Subcutaneous adipose tissue (tissue), 4 donors: ENCODE measurements around the gene RPS19BP1. TPM values are rescaled to one million over a fixed set of nuclear protein-coding genes. Genes with fewer than 3 reads are reported as not detected.

Experiments used
- total RNA-seq, 4 donors: library from RNA; depleted of rRNA; stranded (reverse); fragments of >200 nt; gene quantifications; one replicate each; pipeline ENCODE4 v1.1.0, GENCODE V29; 2016
- TF ChIP-seq, protein P1 (sequence below): fragments of 450-650 bp; IDR thresholded peaks from one replicate; pipeline ENCODE4 v1.5.1; 2016; ENCODE audit warnings: low read depth, mild to moderate bottlenecking, control low read depth, antibody characterized with exemption, moderate library complexity

The RPS19BP1 gene
- total RNA-seq, 4 donors from 2014 or later, result 107 to 229 (median 159) TPM

DNA sequence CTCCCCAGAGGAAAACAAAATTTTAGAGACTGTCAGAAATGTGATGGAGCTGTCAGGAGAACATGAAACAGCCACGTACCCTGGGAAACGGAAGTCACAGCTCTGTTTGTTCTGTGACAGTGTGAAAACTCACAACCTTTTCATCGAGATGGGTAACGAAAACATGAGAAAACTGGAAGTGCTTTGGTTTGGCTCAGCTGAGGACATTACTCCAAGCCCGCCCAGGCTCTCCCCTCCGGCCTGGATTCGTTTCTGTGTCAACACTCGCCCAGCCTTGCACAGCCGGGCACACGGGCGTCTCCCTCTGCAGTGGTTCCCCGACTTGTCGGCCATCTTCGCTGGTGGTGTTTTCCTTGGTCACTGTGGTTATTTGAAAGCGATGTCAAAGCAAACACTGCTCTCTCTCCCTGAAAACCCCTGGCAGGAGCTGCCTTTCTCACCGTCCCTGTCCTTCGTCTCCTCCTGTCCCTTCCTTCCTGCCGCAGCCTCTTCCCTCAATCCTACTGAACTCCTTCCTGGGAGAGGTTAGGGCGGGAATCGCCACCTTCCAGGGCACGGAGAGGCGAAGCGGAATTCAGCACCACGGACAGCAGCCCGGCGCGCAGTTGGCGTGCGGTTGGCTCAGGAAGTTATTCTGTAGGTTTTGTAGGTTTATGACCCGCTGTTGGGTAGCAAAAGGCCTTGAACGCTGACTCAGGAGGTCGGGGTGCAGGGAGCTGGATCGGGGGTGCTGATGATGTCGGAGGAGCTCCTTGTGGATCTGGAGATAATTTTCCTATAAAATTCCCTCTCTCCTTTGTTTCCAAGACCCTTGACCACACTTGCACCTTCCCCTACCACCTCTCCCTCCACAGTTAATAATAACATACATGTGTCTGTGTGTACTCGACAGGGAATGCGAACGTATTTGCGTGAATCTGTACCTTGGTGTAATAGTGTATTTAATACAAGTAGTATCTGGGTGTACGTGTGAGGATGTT, 13.1 kb upstream of the RPS19BP1 start:
- TF ChIP-seq, protein P1, sequence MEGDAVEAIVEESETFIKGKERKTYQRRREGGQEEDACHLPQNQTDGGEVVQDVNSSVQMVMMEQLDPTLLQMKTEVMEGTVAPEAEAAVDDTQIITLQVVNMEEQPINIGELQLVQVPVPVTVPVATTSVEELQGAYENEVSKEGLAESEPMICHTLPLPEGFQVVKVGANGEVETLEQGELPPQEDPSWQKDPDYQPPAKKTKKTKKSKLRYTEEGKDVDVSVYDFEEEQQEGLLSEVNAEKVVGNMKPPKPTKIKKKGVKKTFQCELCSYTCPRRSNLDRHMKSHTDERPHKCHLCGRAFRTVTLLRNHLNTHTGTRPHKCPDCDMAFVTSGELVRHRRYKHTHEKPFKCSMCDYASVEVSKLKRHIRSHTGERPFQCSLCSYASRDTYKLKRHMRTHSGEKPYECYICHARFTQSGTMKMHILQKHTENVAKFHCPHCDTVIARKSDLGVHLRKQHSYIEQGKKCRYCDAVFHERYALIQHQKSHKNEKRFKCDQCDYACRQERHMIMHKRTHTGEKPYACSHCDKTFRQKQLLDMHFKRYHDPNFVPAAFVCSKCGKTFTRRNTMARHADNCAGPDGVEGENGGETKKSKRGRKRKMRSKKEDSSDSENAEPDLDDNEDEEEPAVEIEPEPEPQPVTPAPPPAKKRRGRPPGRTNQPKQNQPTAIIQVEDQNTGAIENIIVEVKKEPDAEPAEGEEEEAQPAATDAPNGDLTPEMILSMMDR, result no peak

DNA sequence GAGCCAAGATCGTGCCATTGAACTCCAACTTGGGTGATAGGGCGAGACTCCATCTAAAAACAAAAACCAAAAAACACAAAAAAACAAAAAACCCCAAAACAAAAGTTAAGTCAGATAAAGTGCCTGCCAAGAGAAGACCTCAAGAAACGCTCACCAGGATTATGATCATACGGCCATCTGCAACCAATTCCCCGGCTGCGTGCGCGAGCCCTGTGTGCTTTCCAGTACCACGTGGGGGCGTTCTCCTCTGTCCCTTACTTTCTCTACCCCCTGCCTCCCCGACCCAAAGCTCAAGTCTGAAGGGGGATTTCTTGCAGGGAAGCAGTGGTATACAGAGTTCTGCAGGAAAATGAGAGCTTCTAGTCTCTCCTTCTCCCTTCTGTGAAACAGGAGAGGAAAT, 10.5 kb upstream of the RPS19BP1 start:
- TF ChIP-seq, protein P1, result no peak

DNA sequence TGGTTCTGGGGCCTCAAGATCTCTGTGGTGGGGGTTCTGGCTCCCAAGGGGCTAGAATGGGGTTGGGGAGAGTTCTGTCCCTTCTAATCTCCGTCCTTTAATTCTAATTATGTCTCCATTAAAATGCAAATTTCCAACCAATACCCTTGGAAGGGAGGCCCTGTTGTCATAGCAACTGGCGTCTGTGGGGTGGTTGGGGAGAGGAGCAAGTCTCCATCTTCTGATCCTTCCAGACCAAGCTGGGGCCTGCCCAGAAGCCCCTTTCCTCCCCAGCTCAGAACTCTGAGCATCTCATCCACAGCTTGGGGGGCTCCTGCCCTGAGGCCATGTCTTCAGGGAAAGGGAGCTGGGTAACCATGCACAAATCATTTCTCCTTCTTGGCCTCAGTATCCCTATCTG, 5.4 kb upstream of the RPS19BP1 start:
- TF ChIP-seq, protein P1, result no peak

DNA sequence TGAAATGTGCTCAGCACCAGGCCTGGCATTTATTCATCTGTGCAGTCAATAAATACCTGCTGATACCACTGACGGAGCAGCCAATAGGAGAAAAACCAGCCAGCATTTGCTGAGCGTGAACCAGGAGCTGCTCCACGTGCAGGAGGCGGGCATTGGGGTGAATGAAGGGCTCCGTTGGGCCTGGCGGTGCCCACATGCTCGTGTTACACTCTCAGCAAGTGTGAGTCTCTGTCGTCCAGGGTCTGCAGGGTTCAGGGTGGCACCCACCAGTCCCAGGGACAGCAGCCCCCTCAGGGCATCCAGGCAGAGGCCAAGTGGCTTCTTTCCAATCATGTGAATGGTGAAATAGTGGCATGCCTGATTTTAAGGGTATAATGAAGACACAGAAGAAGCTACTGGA, 4.2 kb upstream of the RPS19BP1 start:
- TF ChIP-seq, protein P1, result no peak

DNA sequence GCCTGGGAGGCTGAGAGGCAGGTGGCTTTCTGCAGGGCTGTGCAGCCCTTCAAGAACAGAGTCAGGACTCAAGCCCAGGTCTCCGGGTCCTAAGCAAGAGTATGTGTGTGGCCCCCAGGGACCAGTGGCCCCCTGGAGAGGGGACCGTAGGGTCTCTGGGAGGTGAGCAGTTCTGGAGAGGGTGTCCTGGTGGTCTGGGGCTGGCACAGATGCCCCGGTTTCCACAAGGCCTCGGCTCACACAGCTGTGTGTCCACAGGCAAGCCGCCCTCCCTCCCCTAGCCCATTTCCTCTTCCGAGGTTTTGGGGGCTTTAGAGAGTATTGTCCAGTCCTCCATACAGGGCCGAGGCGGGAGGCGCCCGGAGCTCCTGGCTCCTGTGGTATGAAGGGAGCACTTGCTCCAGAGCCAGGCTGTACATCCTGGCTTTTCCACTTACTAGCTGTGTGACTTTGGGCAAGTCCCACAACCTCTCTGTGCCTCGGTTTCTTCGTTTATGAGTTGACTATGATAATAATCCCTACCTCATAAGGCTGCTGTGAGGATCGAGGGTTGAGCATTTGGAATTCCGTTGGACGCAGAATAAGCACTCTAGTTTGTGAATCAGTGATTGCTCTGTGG, 3.4 kb upstream of the RPS19BP1 start:
- TF ChIP-seq, protein P1, result no peak

DNA sequence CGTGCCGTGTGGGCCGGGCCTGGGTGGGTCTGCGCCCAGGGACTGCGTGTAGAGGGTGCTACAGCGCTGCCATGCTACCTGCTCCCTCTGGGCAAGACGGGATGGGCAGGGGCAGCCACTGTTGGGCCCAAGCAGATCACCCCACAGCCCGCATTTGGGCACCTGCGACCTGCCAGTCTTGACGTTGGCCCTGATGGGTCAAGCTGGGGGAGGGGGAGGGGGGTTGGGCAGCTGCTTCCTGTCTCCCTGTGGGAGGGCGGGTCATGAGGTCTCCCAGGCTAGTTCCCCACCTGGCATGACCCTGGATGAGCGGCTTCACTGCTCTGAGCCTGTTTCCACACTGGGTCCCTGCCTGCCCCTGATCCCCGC, 2.8 kb upstream of the RPS19BP1 start:
- TF ChIP-seq, protein P1, result no peak

DNA sequence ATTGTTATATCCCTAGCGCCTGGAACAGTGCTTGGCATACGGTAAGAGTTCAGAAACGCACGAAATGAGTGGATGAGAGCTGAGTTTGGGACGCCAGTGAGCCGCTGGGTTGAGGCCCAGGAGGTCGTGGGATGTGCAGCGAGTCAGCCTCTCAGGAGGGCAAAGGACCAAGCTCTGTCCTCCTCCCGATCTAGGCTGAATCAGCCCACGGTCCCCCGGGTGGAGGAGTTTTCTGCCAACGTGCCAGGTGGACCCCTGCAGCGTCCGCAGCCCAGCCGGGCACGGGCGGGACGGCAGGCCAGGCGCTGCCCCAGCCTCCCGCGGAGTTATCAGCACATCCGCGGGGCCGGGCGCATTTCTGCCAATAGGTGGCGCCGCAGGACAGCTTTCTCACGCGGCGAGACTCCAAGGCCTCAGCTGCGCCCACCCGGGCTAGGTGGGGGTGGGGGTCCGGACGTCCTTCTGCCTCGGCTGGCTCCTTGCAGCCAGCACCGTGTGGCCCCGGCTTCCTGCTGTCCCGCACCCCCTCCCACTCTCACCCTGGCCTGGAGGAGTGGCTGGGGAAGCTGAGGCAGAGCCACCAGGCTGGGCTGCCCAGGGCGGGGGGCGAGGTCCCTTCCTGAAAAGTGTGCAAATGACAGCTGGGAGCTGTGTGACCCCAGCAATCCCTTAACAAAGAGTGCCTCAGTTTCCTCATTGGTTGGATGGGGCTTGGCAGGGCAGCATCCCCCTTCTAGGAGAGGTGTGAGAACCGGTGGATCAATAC, 2.2 kb upstream of the RPS19BP1 start:
- TF ChIP-seq, protein P1, result no peak
